Peyer's patch (tissue), 4 donors: ENCODE data around the gene ALG5.

Source experiments
- POLR2A ChIP-seq, 2 donors: fragments of 450-650 bp; IDR thresholded peaks; one replicate each; pipeline ENCODE4 v1.5.1; 2017; ENCODE audit warnings: antibody characterized with exemption in 2 of 2, mild to moderate bottlenecking in 2 of 2, moderate library complexity in 2 of 2
- TF ChIP-seq, protein P1 (sequence below), 6 experiments: fragments of 450-650 bp in 4 of 6; fragments of 200-600 bp in 2 of 6; sonication (generic) in 1 of 6; IDR thresholded peaks; one replicate each; pipeline ENCODE4 v1.5.1; 2017 to 2019; ENCODE audit warnings: antibody characterized with exemption in 6 of 6, mild to moderate bottlenecking in 3 of 6, moderate library complexity in 1 of 6

DNA sequence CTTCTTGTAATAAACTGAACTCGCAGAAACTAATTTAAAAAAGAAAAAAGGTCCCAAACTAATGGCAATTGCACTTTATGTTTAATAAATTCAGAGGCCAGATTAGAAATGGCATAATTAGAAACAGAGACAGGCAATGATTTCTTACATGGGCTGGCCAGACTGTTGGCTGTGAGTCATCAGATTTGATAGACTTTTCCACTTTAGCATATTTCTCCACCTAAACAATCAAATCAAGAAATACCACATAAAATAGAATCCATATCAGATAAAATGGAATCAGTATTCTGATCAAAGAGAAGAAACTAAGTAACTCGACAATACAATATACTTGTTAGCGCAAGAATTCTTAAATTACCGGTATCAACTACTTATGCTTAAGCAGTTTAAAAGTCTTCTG is 30.5 kb upstream of the ALG5 start:
- TF ChIP-seq, protein P1, sequence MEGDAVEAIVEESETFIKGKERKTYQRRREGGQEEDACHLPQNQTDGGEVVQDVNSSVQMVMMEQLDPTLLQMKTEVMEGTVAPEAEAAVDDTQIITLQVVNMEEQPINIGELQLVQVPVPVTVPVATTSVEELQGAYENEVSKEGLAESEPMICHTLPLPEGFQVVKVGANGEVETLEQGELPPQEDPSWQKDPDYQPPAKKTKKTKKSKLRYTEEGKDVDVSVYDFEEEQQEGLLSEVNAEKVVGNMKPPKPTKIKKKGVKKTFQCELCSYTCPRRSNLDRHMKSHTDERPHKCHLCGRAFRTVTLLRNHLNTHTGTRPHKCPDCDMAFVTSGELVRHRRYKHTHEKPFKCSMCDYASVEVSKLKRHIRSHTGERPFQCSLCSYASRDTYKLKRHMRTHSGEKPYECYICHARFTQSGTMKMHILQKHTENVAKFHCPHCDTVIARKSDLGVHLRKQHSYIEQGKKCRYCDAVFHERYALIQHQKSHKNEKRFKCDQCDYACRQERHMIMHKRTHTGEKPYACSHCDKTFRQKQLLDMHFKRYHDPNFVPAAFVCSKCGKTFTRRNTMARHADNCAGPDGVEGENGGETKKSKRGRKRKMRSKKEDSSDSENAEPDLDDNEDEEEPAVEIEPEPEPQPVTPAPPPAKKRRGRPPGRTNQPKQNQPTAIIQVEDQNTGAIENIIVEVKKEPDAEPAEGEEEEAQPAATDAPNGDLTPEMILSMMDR (IDR thresholded peaks at IDR 0.05) = no peak
- TF ChIP-seq POLR2A (IDR thresholded peaks at IDR 0.05) = no peak
